Vagina (tissue), 2 donors: ENCODE results near the gene DDX10. TPM values are rescaled to one million over a fixed set of nuclear protein-coding genes. Genes with fewer than 3 reads are reported as not detected.

Experiments
- DNase-seq, 2 donors: peaks; one replicate each; pipeline ENCODE4 v3.0.0-alpha.2; 2017; ENCODE audit errors: extremely low spot score in 2 of 2
- H3K27ac ChIP-seq: fragments of 200-600 bp; sonication (generic); one replicate; pipeline ENCODE4 v1.5.1; 2019
- H3K27me3 ChIP-seq: fragments of 200-600 bp; sonication (generic); one replicate; pipeline ENCODE4 v1.5.1; 2019
- H3K36me3 ChIP-seq, 2 donors: fragments of 200-600 bp; sonication (generic); one replicate each; pipeline ENCODE4 v1.5.1; 2017 to 2019
- H3K4me1 ChIP-seq: fragments of 200-600 bp; sonication (generic); one replicate; pipeline ENCODE4 v1.5.1; 2019
- H3K4me3 ChIP-seq, 2 donors: fragments of 200-600 bp; sonication (generic); 1 replicate in 1 of 2; 2 replicates in 1 of 2; pipeline ENCODE4 v1.5.1; 2016 to 2019
- H3K9me3 ChIP-seq: fragments of 200-600 bp; sonication (generic); one replicate; pipeline ENCODE4 v1.5.1; 2019
- CTCF ChIP-seq, 3 experiments: fragments of 450-650 bp in 2 of 3; fragments of 200-600 bp in 1 of 3; sonication (generic) in 1 of 3; IDR thresholded peaks; one replicate each; pipeline ENCODE4 v1.5.1; 2017 to 2019; ENCODE audit warnings: antibody characterized with exemption in 3 of 3, mild to moderate bottlenecking in 2 of 3, moderate library complexity in 2 of 3
- POLR2A ChIP-seq, 2 donors: fragments of 450-650 bp; IDR thresholded peaks; one replicate each; pipeline ENCODE4 v1.6.1; 2017; ENCODE audit warnings: antibody characterized with exemption in 2 of 2, mild to moderate bottlenecking in 2 of 2, moderate library complexity in 2 of 2
- POLR2AphosphoS5 ChIP-seq, 2 donors: sonication (generic); formaldehyde crosslinking; IDR thresholded peaks; one replicate each; pipeline ENCODE4 v1.9.0; 2017; ENCODE audit warnings: antibody characterized with exemption in 2 of 2, mild to moderate bottlenecking in 2 of 2, low read depth in 1 of 2; ENCODE audit not compliant: insufficient read depth in 1 of 2
- intact Hi-C: fragments of 100-400 bp; cut with DNase I; formaldehyde crosslinking; loops from one replicate; pipeline ENCODE4 v1.15.1; 2023
- total RNA-seq: library from RNA; depleted of rRNA; stranded (reverse); fragments of >200 nt; gene quantifications from one replicate; pipeline ENCODE4 v1.2.3, GENCODE V29; 2016

DDX10 gene
- total RNA-seq, 1 donor from 2014 or later, result 23.8 TPM

- Histone ChIP-seq H3K4me1 (peaks cover 23% of the 10 kb centered on the region), H3K36me3 (no peaks in the 10 kb centered on the region), H3K9me3 (no peaks in the 10 kb centered on the region), H3K4me3 (no peak overlapping the region), H3K27me3 (no peaks in the 10 kb centered on the region), H3K27ac (no peak overlapping the region)
- no peak for DNase-seq
- intact Hi-C loops, result no loop called here
- no peak for TF ChIP-seq POLR2AphosphoS5 (IDR thresholded peaks at IDR 0.05; ENCODE audit: insufficient read depth in 1 of 2, low read depth in 1 of 2)
- TF ChIP-seq POLR2A (IDR thresholded peaks at IDR 0.05), result no peak
- no peak for TF ChIP-seq CTCF (IDR thresholded peaks at IDR 0.05)
Measured at GRCh38 chr11:108802492-108802891, 137.6 kb downstream of the DDX10 start.

- intact Hi-C loops, result no loop called here
- TF ChIP-seq POLR2A (IDR thresholded peaks at IDR 0.05), result no peak
- no peak for TF ChIP-seq POLR2AphosphoS5 (IDR thresholded peaks at IDR 0.05; ENCODE audit: insufficient read depth in 1 of 2, low read depth in 1 of 2)
- no peak for TF ChIP-seq CTCF (IDR thresholded peaks at IDR 0.05)
- no peaks in the 10 kb centered on the region for H3K9me3 ChIP-seq
- no peak for DNase-seq
- H3K27ac ChIP-seq, result no peak overlapping the region
- no peaks in the 10 kb centered on the region for H3K36me3 ChIP-seq
- no peaks in the 10 kb centered on the region for H3K27me3 ChIP-seq
- H3K4me3 ChIP-seq, result no peak overlapping the region
- peaks cover 23% of the 10 kb centered on the region for H3K4me1 ChIP-seq
Measured at GRCh38 chr11:108803776-108804175, 138.9 kb downstream of the DDX10 start.

GRCh38 chr11:108804511-108804910, 139.6 kb downstream of the DDX10 start:
- Histone ChIP-seq H3K27me3 (no peaks in the 10 kb centered on the region), H3K36me3 (no peaks in the 10 kb centered on the region), H3K9me3 (no peaks in the 10 kb centered on the region), H3K27ac (no peak overlapping the region), H3K4me1 (peaks cover 23% of the 10 kb centered on the region), H3K4me3 (no peak overlapping the region)
- intact Hi-C loops, result no loop called here
- TF ChIP-seq POLR2AphosphoS5 (IDR thresholded peaks at IDR 0.05; ENCODE audit: insufficient read depth in 1 of 2, low read depth in 1 of 2), result no peak
- TF ChIP-seq CTCF (IDR thresholded peaks at IDR 0.05), result no peak
- TF ChIP-seq POLR2A (IDR thresholded peaks at IDR 0.05), result no peak
- DNase-seq, result no peak

- Histone ChIP-seq H3K4me3 (no peak overlapping the region), H3K4me1 (peaks cover 23% of the 10 kb centered on the region), H3K27me3 (no peaks in the 10 kb centered on the region), H3K27ac (no peak overlapping the region), H3K36me3 (no peaks in the 10 kb centered on the region), H3K9me3 (no peaks in the 10 kb centered on the region)
- no peak for DNase-seq
- intact Hi-C loops, result no loop called here
- no peak for TF ChIP-seq POLR2AphosphoS5 (IDR thresholded peaks at IDR 0.05; ENCODE audit: insufficient read depth in 1 of 2, low read depth in 1 of 2)
- TF ChIP-seq POLR2A (IDR thresholded peaks at IDR 0.05), result no peak
- TF ChIP-seq CTCF (IDR thresholded peaks at IDR 0.05), result no peak
Measured at GRCh38 chr11:108805030-108805429, 140.2 kb downstream of the DDX10 start.

- no peak overlapping the region for H3K27ac ChIP-seq
- intact Hi-C loops, result no loop called here
- H3K4me1 ChIP-seq, result peaks cover 23% of the 10 kb centered on the region
- no peak for DNase-seq
- H3K36me3 ChIP-seq, result no peaks in the 10 kb centered on the region
- TF ChIP-seq CTCF (IDR thresholded peaks at IDR 0.05) (no peak), POLR2A (IDR thresholded peaks at IDR 0.05) (no peak), POLR2AphosphoS5 (IDR thresholded peaks at IDR 0.05; ENCODE audit: insufficient read depth in 1 of 2, low read depth in 1 of 2) (no peak)
- H3K9me3 ChIP-seq, result no peaks in the 10 kb centered on the region
- H3K27me3 ChIP-seq, result no peaks in the 10 kb centered on the region
- no peak overlapping the region for H3K4me3 ChIP-seq
Measured at GRCh38 chr11:108807262-108807661, 142.4 kb downstream of the DDX10 start.
